ENCODE results near the gene KCMF1. TPM values are rescaled to one million over a fixed set of nuclear protein-coding genes. Genes with fewer than 3 reads are reported as not detected.

The KCMF1 gene
- polyA plus RNA-seq, 1 of the 3 experiments (the other 2 are of a cell fraction), result 37.0 TPM

- Histone ChIP-seq H3K4me2 (no peak overlapping the region; the same call in 1 of the 2 replicates), H3F3A (replicated peaks; ENCODE audit: insufficient read depth) (peaks cover 28% of the 10 kb centered on the region), H4K20me1 (ENCODE audit: insufficient read depth) (peaks cover 94% of the 10 kb centered on the region), H3K27ac (ENCODE audit: low read depth in 2 of 2, low read length in 1 of 2) (no peak overlapping the region), H2AFZ (ENCODE audit: low read depth) (no peak overlapping the region), H3K27me3 (ENCODE audit: insufficient read depth) (no peaks in the 10 kb centered on the region), H3K79me2 (ENCODE audit: insufficient read depth) (peaks cover 100% of the 10 kb centered on the region), H3K9me3 (no peaks in the 10 kb centered on the region), H3K9me2 (no peaks in the 10 kb centered on the region), H3K4me1 (ENCODE audit: control insufficient read depth in 1 of 2, insufficient read depth in 2 of 2, low read depth in 1 of 2, low read length in 1 of 2) (peaks cover 0 to 46% of the 10 kb centered on the region in 2 experiments; a peak in 3 of 4 replicates), H3K4me3 (ENCODE audit: low read depth in 2 of 2, low read length in 1 of 2) (no peak overlapping the region), H3K9ac (no peak overlapping the region), H3K36me3 (replicated peaks in 1 of 2; ENCODE audit: control insufficient read depth in 1 of 2, insufficient read depth in 2 of 2, low read length in 1 of 2) (no peaks in the 10 kb centered on the region)
- ChIA-PET CTCF (interaction anchor here (0.7 to 2.4 kb wide), 5 partner anchors 35 to 266 kb away, joined by 3 to 20 read pairs (median 3); partner anchors contain the start of gene TCF7L1), POLR2A (no interaction called here)
- TF ChIP-seq ELF1 (IDR thresholded peaks at IDR 0.05), result no peak
- TF ChIP-seq RXRA (IDR thresholded peaks at IDR 0.05; ENCODE audit: borderline replicate concordance, low read depth), result no peak
- no peak for TF ChIP-seq USF2 (IDR thresholded peaks at IDR 0.05; ENCODE audit: borderline replicate concordance, low read depth, low read length)
- TF ChIP-seq SMC3 (IDR thresholded peaks at IDR 0.05; ENCODE audit: low read depth, low read length), result no peak
- no peak for TF ChIP-seq TAF1 (IDR thresholded peaks at IDR 0.05; ENCODE audit: borderline replicate concordance, low read depth, low read length)
- no peak for TF ChIP-seq FOXM1 (IDR thresholded peaks at IDR 0.05; ENCODE audit: low read depth)
- no peak for TF ChIP-seq EZH2phosphoT487 (IDR thresholded peaks at IDR 0.05; ENCODE audit: borderline replicate concordance, low read depth)
- no peak for TF ChIP-seq GABPA (IDR thresholded peaks at IDR 0.05; ENCODE audit: low read depth)
- no peak for TF ChIP-seq CTCF (IDR thresholded peaks at IDR 0.05)
- TF ChIP-seq CHD2 (IDR thresholded peaks at IDR 0.05; ENCODE audit: low read length, partially characterized antibody), result no peak
- TF ChIP-seq FOXJ3 (CRISPR knock-in tag; IDR thresholded peaks at IDR 0.05), result no peak
- no peak for TF ChIP-seq EP300 (IDR thresholded peaks at IDR 0.05; ENCODE audit: borderline replicate concordance in 1 of 2, low read depth in 1 of 2, low read length in 1 of 2)
- TF ChIP-seq REST (IDR thresholded peaks at IDR 0.05; ENCODE audit: low read depth, low read length), result no peak
- TF ChIP-seq NFIC (IDR thresholded peaks at IDR 0.05; ENCODE audit: borderline replicate concordance), result no peak
- DNase-seq, result no peak
Measured at GRCh38 chr2:85019121-85019520, 48.2 kb downstream of the KCMF1 start.
